H1 (cell line): ENCODE measurements around the gene YAP1. TPM values are rescaled to one million over a fixed set of nuclear protein-coding genes. Genes with fewer than 3 reads are reported as not detected.

ENCODE experiments used
- CTCF ChIA-PET: fragments of 300-600 bp; sonication (Branson Sonifier 250); formaldehyde crosslinking; loops from one replicate; lab custom pipeline; 2021; ENCODE audit not compliant: partially characterized antibody; lab: Charles Lee
- POLR2A ChIA-PET: fragments of 300-600 bp; sonication (Branson Sonifier 250); formaldehyde crosslinking; loops from one replicate; lab custom pipeline; 2021; ENCODE audit warnings: inconsistent platforms; ENCODE audit not compliant: partially characterized antibody; lab: Charles Lee
- DNase-seq, 2 experiments: peaks; one replicate each; pipeline versions ENCODE4 v3.0.0 to v3.0.0-alpha.2; 2010 to 2022; ENCODE audit warnings: low spot score in 2 of 2, low read depth in 1 of 2, mixed read lengths in 1 of 2
- FAIRE-seq: peaks from 2 replicates; lab custom pipeline; 2011; peaks lifted over from hg19 to GRCh38; lab: Jason Lieb, UNC
- H2AFZ ChIP-seq: 2 replicates; pipeline ENCODE4 v1.8.1; 2012; ENCODE audit warnings: low read length, inconsistent platforms
- H2AK5ac ChIP-seq: 2 replicates; pipeline ENCODE4 v1.6.1; 2013; ENCODE audit warnings: low read depth, low read length
- H2BK120ac ChIP-seq: replicated peaks from 2 replicates; pipeline ENCODE3; 2013; ENCODE audit warnings: low read depth, low read length, inconsistent platforms
- H2BK12ac ChIP-seq: 2 replicates; pipeline ENCODE4 v1.6.1; 2013; ENCODE audit warnings: low read depth, low read length
- H2BK15ac ChIP-seq: 2 replicates; pipeline ENCODE4 v1.6.1; 2013; ENCODE audit warnings: low read length
- H2BK20ac ChIP-seq: 2 replicates; pipeline ENCODE4 v1.6.1; 2013; ENCODE audit warnings: low read length
- H2BK5ac ChIP-seq: 2 replicates; pipeline ENCODE4 v1.6.1; 2013; ENCODE audit warnings: low read depth, low read length
- H3K14ac ChIP-seq: 2 replicates; pipeline ENCODE4 v1.6.1; 2013; ENCODE audit warnings: inconsistent platforms; ENCODE audit not compliant: insufficient read length
- H3K18ac ChIP-seq: 2 replicates; pipeline ENCODE4 v1.6.1; 2013; ENCODE audit warnings: low read length; ENCODE audit errors: extremely low read depth
- H3K23ac ChIP-seq: 2 replicates; pipeline ENCODE4 v1.6.1; 2013; ENCODE audit warnings: inconsistent platforms; ENCODE audit not compliant: insufficient read length
- H3K23me2 ChIP-seq: 2 replicates; pipeline ENCODE4 v1.6.1; 2013; ENCODE audit warnings: low read depth, low read length
- H3K27ac ChIP-seq: 2 replicates; pipeline ENCODE4 v1.6.1; 2011; ENCODE audit warnings: low read depth, low read length, inconsistent platforms
- H3K27me3 ChIP-seq, 4 experiments: replicated peaks in 1 of 4; 1 replicate in 1 of 4; 2 replicates in 3 of 4; pipeline versions ENCODE4 v1.6.1 to v1.8.1; 2011 to 2013; ENCODE audit warnings: low read length in 3 of 4, mild to moderate bottlenecking in 3 of 4, inconsistent platforms in 2 of 4, mixed read lengths in 2 of 4, moderate library complexity in 1 of 4; ENCODE audit not compliant: control insufficient read depth in 3 of 4, insufficient read depth in 3 of 4; ENCODE audit errors: extremely low read depth in 1 of 4
- H3K36me3 ChIP-seq, 4 experiments: 2 replicates each; pipeline versions ENCODE4 v1.6.1 to v1.8.1; 2011 to 2013; ENCODE audit warnings: mild to moderate bottlenecking in 4 of 4, low read length in 3 of 4, moderate library complexity in 2 of 4, control low read depth in 1 of 4, inconsistent platforms in 1 of 4; ENCODE audit not compliant: insufficient read depth in 4 of 4, control insufficient read depth in 2 of 4
- H3K4ac ChIP-seq: replicated peaks from 2 replicates; pipeline ENCODE3; 2013; ENCODE audit warnings: low read length, low read depth, mixed read lengths, inconsistent platforms; ENCODE audit not compliant: insufficient read length
- H3K4me1 ChIP-seq, 4 experiments: replicated peaks in 1 of 4; 1 replicate in 1 of 4; 2 replicates in 3 of 4; pipeline versions ENCODE4 v1.6.1 to v1.8.1; 2011 to 2013; ENCODE audit warnings: low read length in 3 of 4, inconsistent platforms in 2 of 4, mixed read lengths in 1 of 4; ENCODE audit not compliant: insufficient read depth in 4 of 4, control insufficient read depth in 3 of 4
- H3K4me2 ChIP-seq, 2 experiments: 2 replicates each; pipeline versions ENCODE4 v1.6.1 to v1.8.1; 2011 to 2013; ENCODE audit warnings: low read depth in 2 of 2, low read length in 2 of 2, control low read depth in 1 of 2, inconsistent platforms in 1 of 2, mild to moderate bottlenecking in 1 of 2; ENCODE audit not compliant: insufficient read depth in 1 of 2
- H3K4me3 ChIP-seq, 4 experiments: fragments of 200-600, 300-600 bp in 1 of 4; sonication (generic), shearing (Covaris generic), sonication (Bioruptor Twin) in 1 of 4; 2 replicates each; pipeline versions ENCODE4 v1.5.1 to v1.8.1; 2011 to 2016; ENCODE audit warnings: low read length in 4 of 4, low read depth in 3 of 4, control low read depth in 2 of 4, inconsistent platforms in 2 of 4, mild to moderate bottlenecking in 2 of 4, mixed read lengths in 1 of 4, moderate library complexity in 1 of 4; ENCODE audit not compliant: insufficient read depth in 2 of 4; ENCODE audit errors: extremely low read depth in 1 of 4
- H3K56ac ChIP-seq: replicated peaks from 2 replicates; pipeline ENCODE3; 2013; ENCODE audit warnings: low read depth, mild to moderate bottlenecking, mixed read lengths, low read length, inconsistent platforms; ENCODE audit not compliant: insufficient read length
- H3K79me1 ChIP-seq: 2 replicates; pipeline ENCODE4 v1.6.1; 2013; ENCODE audit warnings: low read depth, low read length, control low read depth
- H3K79me2 ChIP-seq, 2 experiments: 2 replicates each; pipeline versions ENCODE4 v1.6.1 to v1.8.1; 2012 to 2013; ENCODE audit warnings: low read length in 2 of 2, mild to moderate bottlenecking in 2 of 2, inconsistent platforms in 1 of 2; ENCODE audit not compliant: insufficient read depth in 2 of 2, control insufficient read depth in 1 of 2
- H3K9ac ChIP-seq, 4 experiments: replicated peaks in 1 of 4; 1 replicate in 1 of 4; 2 replicates in 3 of 4; pipeline versions ENCODE4 v1.6.1 to v1.8.1; 2011 to 2013; ENCODE audit warnings: low read depth in 3 of 4, low read length in 3 of 4, control low read depth in 2 of 4, mild to moderate bottlenecking in 2 of 4, moderate library complexity in 2 of 4, inconsistent platforms in 1 of 4; ENCODE audit errors: extremely low read depth in 1 of 4
- H3K9me3 ChIP-seq, 2 experiments: 2 replicates each; pipeline versions ENCODE4 v1.6.1 to v1.8.1; 2012 to 2013; ENCODE audit warnings: mild to moderate bottlenecking in 2 of 2, moderate library complexity in 2 of 2, control low read depth in 1 of 2, inconsistent platforms in 1 of 2, low read depth in 1 of 2, low read length in 1 of 2, mixed read lengths in 1 of 2; ENCODE audit not compliant: insufficient read depth in 2 of 2
- H4K20me1 ChIP-seq, 2 experiments: replicated peaks in 1 of 2; 2 replicates each; pipeline versions ENCODE3 to v1.8.1; 2011 to 2013; ENCODE audit warnings: inconsistent platforms in 2 of 2, low read length in 2 of 2, mild to moderate bottlenecking in 1 of 2; ENCODE audit not compliant: insufficient read depth in 2 of 2, control insufficient read depth in 1 of 2
- H4K5ac ChIP-seq: 2 replicates; pipeline ENCODE4 v1.6.1; 2013; ENCODE audit warnings: low read length, low read depth, mixed read lengths, inconsistent platforms; ENCODE audit not compliant: insufficient read length
- H4K8ac ChIP-seq: 2 replicates; pipeline ENCODE4 v1.8.0; 2013; ENCODE audit warnings: mild to moderate bottlenecking, moderate library complexity, low read length, inconsistent platforms; ENCODE audit not compliant: insufficient read depth; ENCODE audit errors: extremely low read depth
- H4K91ac ChIP-seq: replicated peaks from 2 replicates; pipeline ENCODE3; 2013; ENCODE audit warnings: low read length, mixed read lengths, inconsistent platforms; ENCODE audit not compliant: insufficient read length
- NANOG ChIP-seq: IDR thresholded peaks from 2 replicates; pipeline ENCODE4 v1.6.1; 2011; ENCODE audit warnings: low read length, low read depth, mild to moderate bottlenecking, inconsistent platforms; ENCODE audit not compliant: insufficient read depth, poor library complexity, severe bottlenecking
- SIX5 ChIP-seq: IDR thresholded peaks from 2 replicates; pipeline ENCODE4 v1.6.1; 2011; ENCODE audit warnings: mild to moderate bottlenecking, low read depth, low read length
- TCF12 ChIP-seq: IDR thresholded peaks from 2 replicates; pipeline ENCODE4 v1.6.1; 2011; ENCODE audit warnings: low read depth, mild to moderate bottlenecking, low read length
- polyA plus RNA-seq, 7 experiments: library from polyadenylated mRNA; depleted of rRNA in 3 of 7; stranded (reverse) in 5 of 7; unstranded in 2 of 7; fragments of >200 nt in 5 of 7; fragments of 200-250 nt in 2 of 7; gene quantifications; 1 replicate in 5 of 7; 2 replicates in 1 of 7; 4 replicates in 1 of 7; pipeline versions ENCODE4 v1.2.1 to v1.2.3, GENCODE V29; 2011 to 2013; ENCODE audit warnings: missing spikeins in 2 of 7, mixed read lengths in 2 of 7
- total RNA-seq: library from RNA; stranded (reverse); fragmentation: NEBNext Ultra II Directional; extraction: Animal tissue kit (Norgen Biotek cat#: 25700); gene quantifications from 2 replicates; pipeline ENCODE4 v1.2.1, GENCODE V29; 2021

The YAP1 gene
- total and polyA plus RNA-seq, 2 of the 8 experiments (the other 6 are each of a cell fraction or from before 2014, with no cell fraction given) = 62.0 to 108 TPM

DNA sequence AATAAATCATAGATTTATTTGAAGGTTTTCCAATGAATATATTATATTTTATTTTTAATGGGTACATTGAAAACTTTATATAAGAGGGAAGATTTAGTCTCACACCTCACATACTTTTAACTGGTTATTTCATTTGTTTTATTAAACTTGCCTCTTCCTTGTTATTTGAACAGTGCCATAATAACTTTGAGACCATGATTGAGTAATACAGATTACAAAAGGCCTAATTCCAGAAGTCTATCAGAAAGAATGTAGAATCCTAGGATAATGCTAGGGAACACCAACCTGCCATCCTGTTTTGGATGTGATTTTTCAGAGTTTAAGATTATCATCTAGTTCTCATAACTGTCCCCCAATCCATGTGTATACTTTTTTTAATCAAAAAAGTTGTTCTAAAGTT, 104.4 kb downstream of the YAP1 start:
- Histone ChIP-seq H3K18ac (no peak overlapping the region), H2BK120ac (no peak overlapping the region), H4K91ac (no peak overlapping the region), H2AFZ (no peak overlapping the region), H3K27ac (no peak overlapping the region), H2BK12ac (no peak overlapping the region), H3K23ac (no peak overlapping the region), H3K4me2 (no peak overlapping the region), H3K79me2 (0 out of 4 replicates have a peak, but pooled peaks cover 0 to 5% of the 10 kb centered on the region in 2 experiments), H3K9ac (no peak overlapping the region), H3K36me3 (peaks cover 0 to 17% (median 0%) of the 10 kb centered on the region in 4 experiments; a peak in 3 of 8 replicates), H3K56ac (no peak overlapping the region), H3K79me1 (no peaks in the 10 kb centered on the region), H3K27me3 (no peaks in the 10 kb centered on the region), H3K4ac (no peak overlapping the region), H3K14ac (no peak overlapping the region), H4K20me1 (no peaks in the 10 kb centered on the region), H3K9me3 (peaks cover 0 to 2% of the 10 kb centered on the region in 2 experiments; a peak in 1 of 4 replicates), H3K23me2 (no peaks in the 10 kb centered on the region), H2BK20ac (no peak overlapping the region), H2AK5ac (no peak overlapping the region), H2BK15ac (no peak overlapping the region), H2BK5ac (no peak overlapping the region), H4K8ac (no peak overlapping the region), H4K5ac (no peak overlapping the region), H3K4me1 (peaks cover 0 to 7% (median 2%) of the 10 kb centered on the region in 4 experiments; a peak in 1 of 7 replicates), H3K4me3 (no peak overlapping the region)
- FAIRE-seq (no peak), DNase-seq (no peak)
- TF ChIP-seq NANOG = no peak
- no peak for TF ChIP-seq SIX5
- TF ChIP-seq TCF12 = no peak
- POLR2A ChIA-PET = no interaction called here
- CTCF ChIA-PET = interaction anchor here (1.3 kb wide), 1 partner anchor 9 kb away, joined by 3 read pairs; no protein-coding TSS in a partner anchor
